ENCODE measurements around the gene MRNIP.

- TF ChIP-seq CTCF (IDR thresholded peaks at IDR 0.05), result no peak
- no peak for TF ChIP-seq POLR2A (IDR thresholded peaks at IDR 0.05)
Measured at GRCh38 chr5:179816401-179816795, 42.2 kb downstream of the MRNIP start.
